NCI-H345 treated with DMSO at 0.1 percent for 48 hours (cell line): ENCODE measurements around the gene CNIH4.
"Not testable (repeated sequence)": the region's sequence is repeated elsewhere in the genome, so short reads cannot be mapped to it uniquely, and the experiment has no call there.

Experiments used
- DNase-seq: peaks from one replicate; lab custom pipeline; 2025; ENCODE audit not compliant: unreplicated experiment; lab: John Stamatoyannopoulos, UW

CNIH4 gene

DNA sequence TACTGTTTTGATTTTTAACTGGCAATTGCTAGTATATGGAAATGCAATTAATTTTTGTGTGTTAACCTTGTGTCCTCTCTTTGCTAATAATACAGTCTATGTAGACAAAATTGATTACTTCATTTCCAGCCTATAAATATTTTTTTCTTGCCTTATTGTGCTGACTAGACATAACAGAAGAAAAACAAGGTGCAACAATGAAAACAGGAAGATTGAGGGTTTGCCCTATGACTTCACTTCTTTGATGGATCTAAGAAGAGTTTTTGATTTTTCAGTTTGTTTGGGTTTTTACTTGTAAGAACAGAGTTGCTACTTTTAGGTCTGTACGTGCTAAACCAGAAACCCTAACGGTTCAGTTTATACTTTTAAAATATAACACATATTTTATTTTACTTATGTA is 8.5 kb upstream of the CNIH4 start:
- DNase-seq, result no peak

DNA sequence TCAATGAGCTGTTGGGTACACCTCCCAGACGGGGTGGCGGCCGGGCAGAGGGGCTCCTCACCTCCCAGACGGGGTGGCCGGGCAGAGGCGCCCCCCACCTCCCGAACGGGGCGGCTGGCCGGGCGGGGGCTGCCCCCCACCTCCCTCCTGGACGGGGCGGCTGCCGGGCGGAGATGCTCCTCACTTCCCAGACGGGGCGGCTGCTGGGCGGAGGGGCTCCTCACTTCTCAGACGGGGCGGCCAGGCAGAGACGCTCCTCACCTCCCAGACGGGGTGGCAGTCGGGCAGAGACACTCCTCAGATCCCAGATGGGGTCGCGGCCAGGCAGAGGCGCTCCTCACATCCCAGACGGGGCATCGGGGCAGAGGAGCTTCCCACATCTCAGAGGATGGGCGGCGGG is 7.0 kb upstream of the CNIH4 start:
- not testable (repeated sequence) for DNase-seq

DNA sequence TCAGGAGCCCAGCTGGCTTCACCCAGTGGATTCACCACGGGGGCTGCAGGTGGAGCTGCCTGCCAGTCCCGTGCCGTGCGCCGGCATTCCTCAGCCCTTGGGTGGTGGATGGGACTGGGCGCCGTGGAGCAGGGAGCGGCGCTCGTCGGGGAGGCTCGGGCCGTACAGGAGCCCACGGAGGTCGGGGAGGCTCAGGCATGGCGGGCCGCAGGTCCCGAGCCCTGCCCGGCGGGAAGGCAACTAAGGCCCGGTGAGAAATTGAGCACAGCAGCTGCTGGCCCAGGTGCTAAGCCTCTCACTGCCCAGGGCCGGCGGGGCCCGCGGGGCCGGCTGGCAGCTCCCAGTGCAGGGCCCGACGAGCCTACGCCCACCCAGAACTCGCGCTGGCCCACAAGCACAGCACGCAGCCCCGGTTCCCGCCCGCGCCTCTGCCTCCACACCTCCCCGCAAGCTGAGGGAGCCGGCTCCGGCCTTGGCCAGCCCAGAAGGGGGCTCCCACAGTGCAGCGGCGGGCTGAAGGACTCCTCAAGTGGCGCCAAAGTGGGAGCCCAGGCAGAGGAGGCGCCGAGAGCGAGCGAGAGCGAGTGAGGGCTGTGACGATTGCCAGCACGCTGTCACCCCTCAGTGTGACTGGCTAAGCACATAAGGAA is 4.1 kb upstream of the CNIH4 start:
- not testable (repeated sequence) for DNase-seq

DNA sequence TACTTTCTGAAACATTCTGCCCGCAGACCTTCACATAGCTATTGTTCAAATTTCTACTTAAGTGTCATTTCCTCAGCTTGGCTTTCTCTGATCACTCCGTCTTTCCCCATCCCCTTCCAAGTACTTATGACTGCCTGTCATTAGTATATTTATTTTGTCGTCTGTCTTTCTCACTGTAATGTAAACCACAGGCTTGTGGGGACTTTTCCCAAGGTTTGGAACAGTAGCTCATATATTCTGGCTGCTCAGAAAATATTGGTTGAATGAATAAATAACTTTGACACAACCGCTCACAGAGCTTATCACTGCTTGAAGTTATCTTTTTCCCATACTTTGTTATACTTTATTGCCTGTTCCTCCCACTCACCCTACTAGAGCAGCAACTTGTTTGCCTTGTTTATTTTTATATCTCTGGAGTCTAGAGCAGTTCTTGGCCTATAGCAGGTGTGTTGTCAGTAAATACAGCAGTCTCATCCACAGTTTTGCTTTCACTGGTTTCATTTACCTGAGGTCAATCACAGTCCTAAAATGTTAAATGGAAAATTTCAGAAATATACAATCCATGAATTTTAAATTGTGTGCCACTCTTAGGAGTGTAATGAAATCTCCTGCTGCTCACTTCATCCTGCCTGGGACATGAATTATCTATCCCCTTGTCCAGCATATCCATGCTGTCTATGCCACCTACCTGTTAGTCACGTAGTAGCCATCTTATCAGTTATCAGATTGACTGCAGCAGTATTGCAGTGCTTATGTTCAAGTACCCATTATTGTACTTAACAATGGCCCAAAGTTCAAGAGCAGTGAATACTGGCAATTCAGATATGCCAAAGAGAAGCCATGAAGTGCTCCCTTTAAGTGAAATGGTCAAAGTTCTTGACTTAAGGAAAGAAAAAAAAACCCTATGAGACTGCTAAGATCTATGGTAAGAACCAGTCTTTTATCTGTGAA is 2.4 kb upstream of the CNIH4 start:
- no peak for DNase-seq

DNA sequence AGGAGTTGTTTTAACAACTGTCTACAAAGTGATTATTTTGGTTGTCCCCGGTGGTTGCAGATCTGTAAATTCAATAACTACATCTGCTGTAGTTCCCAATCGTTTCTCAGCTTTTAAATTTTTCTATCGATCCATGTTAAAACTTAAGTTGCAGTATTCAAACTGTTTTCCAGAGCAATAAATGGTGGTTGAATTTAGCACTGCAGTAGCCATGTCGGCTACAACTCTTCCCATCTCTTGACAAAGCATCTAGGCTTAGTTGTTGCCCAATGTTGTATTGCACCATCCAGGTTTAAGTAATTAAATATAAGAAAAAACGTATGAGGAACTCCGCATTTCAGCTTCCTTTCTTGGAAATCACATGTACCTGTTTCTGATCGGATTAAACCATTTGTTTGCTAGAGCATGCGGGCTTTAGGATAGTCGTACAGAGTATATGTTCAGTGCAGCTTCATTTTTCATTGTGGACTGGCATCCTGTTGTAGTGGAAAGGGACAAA is 996 bp downstream of the CNIH4 start:
- DNase-seq, result no peak

DNA sequence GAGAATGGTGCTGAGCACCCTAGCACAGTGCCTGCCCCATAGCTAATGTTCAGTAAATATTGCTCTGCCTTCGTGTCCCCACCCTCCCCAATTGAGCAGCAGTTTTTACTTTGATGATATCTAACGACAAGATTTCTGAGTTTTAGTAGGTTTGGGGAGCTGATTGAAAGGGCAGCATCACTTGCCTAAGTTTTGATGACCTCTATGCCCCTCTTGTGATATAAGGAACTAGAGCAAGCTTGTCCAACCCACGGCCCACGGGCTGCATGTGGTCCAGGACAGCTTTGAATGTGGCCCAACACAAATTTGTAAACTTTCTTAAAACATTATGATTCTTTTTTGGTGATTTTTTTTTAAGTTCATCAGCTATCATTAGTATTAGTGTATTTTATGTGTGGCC is 1.6 kb downstream of the CNIH4 start:
- DNase-seq, result no peak

DNA sequence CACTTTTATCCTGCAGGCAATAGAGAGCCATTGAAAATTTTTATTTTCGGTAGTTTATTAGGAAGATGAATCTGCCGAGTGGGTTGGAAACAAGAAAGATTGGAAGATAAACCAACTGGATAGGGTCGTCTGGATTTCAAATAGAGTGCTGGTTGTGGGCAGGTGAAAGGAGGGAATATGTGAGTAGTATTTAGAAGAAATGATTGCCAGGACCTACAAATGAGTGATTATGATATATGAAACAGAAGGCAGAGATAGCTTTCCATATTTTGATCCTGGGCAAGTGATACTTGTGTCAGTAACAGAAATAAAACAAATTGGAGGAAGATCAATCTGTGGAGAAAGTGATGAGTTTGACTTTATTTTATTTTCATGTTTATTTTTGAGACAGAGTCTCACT is 2.5 kb downstream of the CNIH4 start:
- no peak for DNase-seq

DNA sequence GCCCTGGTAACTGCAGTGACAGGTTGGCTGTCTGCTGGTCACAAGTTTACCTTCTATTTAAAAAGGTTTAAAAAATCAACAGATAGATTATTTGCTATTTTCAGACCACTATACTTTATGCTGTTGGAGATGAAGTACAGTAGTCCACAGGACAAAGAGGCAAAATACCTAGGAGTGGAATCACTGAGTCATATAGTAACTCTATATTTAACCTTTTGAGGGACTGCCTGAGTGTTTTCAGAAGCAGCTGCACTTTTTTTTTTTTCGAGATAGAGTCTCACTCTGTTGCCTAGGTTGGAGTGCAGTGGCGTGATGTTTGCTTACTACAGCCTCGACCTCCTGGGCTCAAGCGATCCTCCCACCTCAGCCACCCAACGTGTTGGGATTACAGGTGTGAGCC is 11.7 kb downstream of the CNIH4 start:
- DNase-seq, result no peak

DNA sequence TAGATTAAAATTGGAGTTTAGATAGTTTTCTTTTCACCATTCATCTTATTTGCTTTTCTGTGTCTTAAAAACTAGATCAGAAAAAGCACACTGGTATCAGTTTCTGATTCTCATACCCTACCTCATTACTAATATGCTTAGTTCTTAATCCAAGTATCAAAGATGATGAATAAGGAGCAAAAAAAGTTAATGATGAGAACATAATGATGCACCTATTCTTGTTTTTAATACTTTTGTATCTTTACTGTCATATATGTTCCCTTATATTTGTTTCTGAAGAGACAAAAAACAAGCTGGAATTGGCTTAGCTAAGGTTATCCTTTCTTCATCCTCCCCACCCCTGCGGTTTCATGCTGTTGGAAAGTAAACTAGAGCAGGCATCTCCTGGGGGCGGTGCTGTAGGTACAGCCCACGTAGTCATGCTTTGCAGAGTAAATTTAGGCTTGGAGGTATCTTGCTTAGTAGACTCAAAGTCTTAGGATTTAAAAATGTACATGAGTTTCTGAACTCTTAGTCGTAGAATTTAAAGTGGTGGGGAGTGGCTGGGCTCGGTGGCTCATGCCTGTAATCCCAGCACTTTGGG is 16.4 kb downstream of the CNIH4 start:
- DNase-seq, result no peak

DNA sequence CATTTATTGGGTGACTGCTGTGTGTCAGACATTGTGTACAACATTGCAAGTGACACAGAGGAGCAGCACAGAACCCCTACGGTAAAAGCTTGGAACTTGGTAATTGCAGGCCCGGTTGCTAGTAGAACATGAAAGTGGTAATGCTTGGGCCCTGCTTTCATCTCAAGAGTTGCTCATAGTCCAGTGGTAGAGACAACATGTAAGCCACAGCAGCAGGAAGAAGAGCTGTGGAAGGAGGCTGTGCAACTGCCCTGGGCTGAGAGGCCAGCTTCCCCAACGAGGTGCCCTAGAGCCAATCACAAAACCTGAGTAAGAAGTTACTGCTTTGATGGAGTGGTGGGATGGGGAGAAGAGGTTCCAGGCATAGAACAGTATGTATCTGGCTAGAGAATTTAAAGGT is 18.4 kb downstream of the CNIH4 start:
- DNase-seq, result no peak

DNA sequence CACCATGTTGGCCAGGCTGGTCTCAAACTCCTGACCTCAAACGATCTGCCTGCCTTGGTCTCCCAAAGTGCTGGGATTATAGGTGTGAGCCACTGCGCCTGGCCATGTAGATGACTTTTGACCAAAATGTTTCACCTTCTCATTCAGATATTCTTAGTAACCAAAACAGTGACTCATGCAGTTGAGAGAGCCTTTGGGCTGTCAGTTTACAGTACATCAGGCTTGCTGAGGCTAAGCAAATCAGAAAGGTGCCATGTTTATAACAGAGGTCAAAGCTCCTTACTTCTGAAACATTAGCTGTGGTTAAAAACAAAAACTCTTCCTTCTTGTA is 21.0 kb downstream of the CNIH4 start:
- DNase-seq, result no peak

DNA sequence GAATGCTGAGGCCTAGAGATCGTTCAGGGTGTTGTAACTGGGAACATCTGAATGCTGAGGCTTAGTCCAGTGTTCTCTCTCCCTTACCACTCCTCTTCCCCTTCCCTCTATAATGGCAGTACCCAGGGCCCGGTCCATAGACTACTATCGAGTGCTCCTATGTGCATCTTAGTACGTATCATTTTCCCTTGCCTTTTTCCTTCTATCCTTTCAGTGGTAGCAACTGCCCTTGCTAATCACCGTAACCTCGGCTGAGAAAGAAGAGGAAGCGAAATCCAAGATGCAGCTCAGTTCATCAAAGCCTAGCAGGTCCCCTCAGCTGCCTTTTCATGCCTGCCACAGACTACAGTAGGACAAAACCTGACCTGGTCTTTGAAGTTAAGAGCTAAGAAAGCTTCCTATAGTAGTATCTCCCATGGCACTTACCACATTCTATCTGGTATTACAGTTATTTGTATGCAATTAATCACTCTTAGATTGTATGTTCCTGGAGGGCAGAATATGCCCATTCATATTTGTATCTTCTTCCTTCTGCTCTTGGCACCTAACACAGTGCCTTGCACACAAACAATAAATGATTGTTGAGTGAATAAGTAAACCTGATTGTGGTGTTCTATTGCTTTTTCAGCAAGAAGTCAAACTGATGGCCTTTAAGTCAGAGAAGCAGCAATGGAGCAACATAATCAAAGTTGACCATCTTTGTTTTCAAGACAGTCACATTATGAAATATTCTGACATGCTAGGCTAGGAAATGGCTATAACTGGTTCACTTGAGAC is 22.4 kb downstream of the CNIH4 start:
- no peak for DNase-seq

DNA sequence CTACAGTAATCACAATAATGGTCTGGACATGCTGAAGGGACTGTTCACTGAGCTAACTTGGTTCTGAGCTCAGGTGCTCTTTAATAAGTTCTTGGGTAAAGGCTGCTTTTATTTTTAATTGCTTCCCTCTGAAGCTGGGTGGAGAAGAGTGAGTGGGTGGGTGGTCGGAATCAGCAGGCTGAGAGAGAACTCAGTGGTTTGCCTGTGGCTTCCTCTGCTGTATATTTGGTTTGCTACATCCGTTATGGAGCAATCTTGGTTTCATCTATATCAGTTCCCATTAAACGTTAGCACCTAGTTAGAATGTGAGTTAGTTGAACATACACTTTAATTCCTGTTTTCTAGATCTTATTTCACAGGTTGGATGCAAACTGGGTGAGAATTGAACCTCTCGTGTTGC is 23.3 kb downstream of the CNIH4 start:
- no peak for DNase-seq

DNA sequence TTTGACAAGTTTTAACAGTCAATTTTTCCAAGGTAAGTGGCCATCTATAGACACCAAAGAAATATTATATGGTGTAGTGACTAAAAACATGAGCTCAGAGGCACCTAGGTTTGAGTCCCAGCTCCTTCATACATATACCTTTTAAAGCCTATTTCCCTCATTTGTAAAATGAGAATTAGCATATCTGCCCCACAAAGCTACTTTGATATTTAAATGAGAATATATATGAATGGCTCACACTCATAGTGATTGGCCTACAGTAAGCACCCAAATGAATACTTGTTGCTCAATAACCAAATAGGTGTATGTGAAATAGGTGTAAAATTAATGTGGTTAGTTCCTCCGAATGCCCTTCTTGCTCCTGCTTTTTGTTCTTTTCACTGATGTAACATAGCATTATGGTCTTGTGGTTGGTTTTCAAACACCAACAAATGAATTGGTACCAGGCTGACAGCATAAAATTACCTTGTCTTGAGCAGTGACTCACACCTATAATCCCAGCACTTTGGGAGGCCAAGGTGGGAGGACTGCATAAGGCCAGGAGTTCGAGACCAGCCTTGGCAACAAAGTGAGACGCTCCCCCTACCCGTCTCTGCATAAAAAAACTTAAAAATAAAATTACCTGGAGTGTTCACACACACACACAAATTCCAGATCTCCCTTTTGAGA is 25.3 kb downstream of the CNIH4 start:
- DNase-seq, result no peak

DNA sequence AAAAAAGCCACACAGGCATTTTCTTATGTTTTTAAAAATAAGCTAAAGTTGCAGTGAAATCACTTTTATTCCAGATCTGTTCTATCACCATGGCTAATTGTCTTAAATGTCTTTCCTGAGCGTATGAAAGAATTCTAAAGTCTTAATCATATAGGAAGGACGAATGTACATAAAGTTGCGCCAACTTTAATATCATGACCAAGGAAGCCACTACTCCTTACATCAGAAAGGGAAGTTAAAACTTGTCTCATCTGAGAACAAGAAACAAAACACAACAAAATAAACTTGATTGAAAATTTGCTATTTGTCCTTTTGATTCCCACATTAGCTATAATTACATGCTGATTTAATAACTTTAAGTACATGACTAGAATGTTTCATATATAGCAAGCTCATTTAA is 26.5 kb downstream of the CNIH4 start:
- no peak for DNase-seq

DNA sequence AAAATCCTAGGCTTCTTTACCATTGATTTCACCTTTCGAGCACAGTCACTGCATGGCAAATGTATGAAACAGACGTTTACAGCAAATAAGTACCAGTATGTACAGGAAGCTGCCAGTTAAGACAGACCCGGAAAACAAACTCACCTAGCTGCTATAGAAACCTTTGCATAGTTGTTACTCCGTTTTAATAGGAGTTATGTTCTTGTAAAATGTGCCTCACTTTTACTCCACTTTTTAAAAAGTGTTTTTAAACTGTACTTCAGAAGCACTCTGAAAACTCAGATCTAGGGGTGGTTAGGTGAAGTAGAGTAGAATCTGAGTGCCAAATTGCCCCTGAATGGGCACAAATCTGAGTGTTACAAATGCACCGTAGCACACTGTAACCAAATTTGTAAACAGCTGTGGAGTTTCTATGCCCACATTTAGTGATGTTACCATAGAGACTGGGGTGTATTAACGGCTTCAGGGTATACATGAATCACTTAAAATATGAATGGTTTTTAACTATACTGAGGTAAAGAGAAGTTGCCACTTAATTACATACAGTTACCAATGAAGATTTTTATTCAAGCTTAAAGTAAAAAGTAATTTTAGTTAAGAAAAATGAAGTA is 30.7 kb downstream of the CNIH4 start:
- no peak for DNase-seq

DNA sequence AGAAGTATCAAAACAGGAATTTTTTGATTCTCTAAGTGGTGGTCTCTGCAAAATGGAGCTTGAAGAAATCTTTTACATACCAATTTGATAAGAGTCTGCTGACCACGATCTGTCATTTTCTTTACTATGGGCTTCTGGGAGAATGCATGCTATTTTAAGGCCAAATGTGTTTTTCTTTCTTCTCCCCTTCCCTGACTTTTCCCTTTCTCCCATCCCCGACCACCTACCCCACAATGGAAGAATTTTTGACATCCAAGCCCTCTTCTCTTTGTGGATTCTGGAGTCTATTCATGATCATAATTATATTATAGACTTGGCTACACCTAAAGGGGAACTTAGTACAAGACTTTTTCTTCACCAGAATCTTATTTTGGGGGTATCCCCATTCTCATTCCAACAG is 31.3 kb downstream of the CNIH4 start:
- no peak for DNase-seq

DNA sequence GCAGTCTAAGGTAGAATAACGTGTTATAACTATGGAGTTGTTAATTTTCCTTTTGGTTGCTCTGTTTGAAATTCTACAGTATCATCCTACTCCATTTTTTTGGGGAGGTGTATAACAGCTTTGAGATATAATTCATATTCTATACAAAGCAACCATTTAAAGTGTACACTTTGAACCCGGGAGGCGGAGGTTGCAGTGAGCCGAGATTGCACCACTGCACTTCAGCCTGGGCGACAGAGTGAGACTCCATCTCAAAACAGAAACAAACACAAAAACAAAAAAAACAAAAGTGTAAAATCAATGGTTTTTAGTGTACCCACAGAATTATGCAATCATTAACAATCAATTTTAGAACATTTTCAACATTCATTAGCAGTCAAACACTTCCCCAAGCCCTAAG is 33.8 kb downstream of the CNIH4 start:
- no peak for DNase-seq

DNA sequence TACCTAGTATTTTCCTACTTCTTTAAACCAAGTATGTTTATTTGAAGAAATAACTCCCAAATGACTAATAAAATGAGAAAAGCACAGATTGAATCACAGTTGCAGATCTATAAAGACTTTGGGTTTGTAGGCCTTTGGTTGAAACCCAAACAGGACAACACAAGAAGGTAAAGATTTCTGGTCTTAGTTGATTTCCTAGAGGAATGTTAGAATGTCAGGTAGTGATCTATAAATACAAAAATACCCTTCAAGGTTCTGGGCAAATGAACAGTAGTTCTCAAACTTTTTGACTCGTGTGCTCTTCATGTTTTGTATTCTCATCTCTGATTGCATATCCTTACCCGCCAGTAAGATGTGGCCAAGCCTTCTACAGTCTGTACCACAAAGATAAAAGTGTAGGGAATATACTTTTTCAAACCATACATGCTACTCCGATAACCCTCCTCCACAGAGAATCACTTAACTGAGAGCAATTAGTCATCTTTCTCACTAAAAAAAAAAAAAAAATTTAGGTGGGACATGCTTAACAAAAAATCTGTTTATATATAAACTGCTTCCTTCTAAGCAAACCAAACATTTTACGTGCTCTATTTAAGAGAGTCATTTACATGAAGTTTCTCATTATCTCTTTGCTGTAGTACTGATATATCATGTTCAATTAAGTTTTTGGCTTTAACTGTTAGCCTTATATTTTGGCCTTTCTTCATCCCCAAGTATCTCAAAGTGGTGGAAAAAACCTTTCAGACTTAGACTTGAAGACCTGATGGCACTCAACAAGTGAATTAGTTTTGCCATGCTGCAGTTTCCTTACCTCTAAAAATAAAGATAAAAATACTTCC is 36.0 kb downstream of the CNIH4 start:
- DNase-seq, result no peak

DNA sequence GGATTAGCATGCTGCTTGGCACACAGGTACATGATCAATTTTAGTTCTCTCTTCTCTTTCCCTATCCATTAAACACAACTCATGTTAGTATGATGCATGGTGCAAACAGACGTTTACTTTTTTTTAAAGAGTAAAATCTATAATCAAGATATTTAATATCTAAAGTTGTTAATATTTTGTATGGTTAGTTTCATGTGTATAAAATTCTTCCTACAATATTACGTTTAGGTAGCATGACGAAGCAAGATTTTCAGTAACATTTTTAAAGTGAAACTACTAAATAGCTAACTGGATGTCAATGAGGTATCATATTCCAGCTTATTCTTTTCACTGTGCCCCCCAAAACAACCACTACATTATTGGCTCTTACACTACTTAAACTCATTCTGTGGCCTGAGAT is 36.6 kb downstream of the CNIH4 start:
- no peak for DNase-seq
